Brain microvascular endothelial cell (primary cell): ENCODE measurements around the gene AMH.
A peak's percentile ranks its signal among the peaks of the same experiment; 100 is the strongest.

Experiments
- DNase-seq: peaks from one replicate; pipeline ENCODE4 v3.0.0-alpha.2; 2020
- H3K27ac ChIP-seq: fragments of 250-450 bp; sonication (Bioruptor Pico); 2 replicates; pipeline ENCODE4 v1.5.1; 2020; ENCODE audit warnings: mild to moderate bottlenecking, moderate library complexity
- H3K27me3 ChIP-seq: fragments of 250-450 bp; sonication (Bioruptor Pico); replicated peaks from 2 replicates; pipeline ENCODE4 v1.5.1; 2020; ENCODE audit warnings: mild to moderate bottlenecking
- H3K36me3 ChIP-seq: fragments of 250-450 bp; sonication (Bioruptor Pico); replicated peaks from 2 replicates; pipeline ENCODE4 v1.5.1; 2020; ENCODE audit warnings: mild to moderate bottlenecking
- H3K4me3 ChIP-seq: 2 replicates; pipeline ENCODE4 v1.5.1; 2011; ENCODE audit warnings: low read depth, mild to moderate bottlenecking, control low read depth, low read length, moderate library complexity
- CTCF ChIP-seq: IDR thresholded peaks from 2 replicates; pipeline ENCODE4 v1.5.1; 2011; ENCODE audit warnings: low read depth, mild to moderate bottlenecking, moderate library complexity, low read length, control low read depth, inconsistent platforms; ENCODE audit errors: missing control alignments
- in situ Hi-C: cut with HindIII; loops from 2 replicates; pipeline ENCODE4 v1.10.0; 2017; ENCODE audit warnings: low sequenced_read_pairs, low pct_ligation_motif_present

AMH gene

GRCh38 chr19:2235381-2236063, 13.6 kb upstream of the AMH start:
- DNase-seq, result no peak
- no peak for TF ChIP-seq CTCF
- H3K4me3 ChIP-seq, result peak overlapping the region; percentile 81
- no peaks in the 10 kb centered on the region for H3K27me3 ChIP-seq
- H3K27ac ChIP-seq, result peak overlapping the region; percentile 91
- peaks cover 26% of the 10 kb centered on the region for H3K36me3 ChIP-seq
- in situ Hi-C loops, result loop anchor here (5.0 kb wide), 1 partner anchor 92 kb away; the partner anchor contains the start of genes LSM7 and SPPL2B

GRCh38 chr19:2236064-2236313, 13.1 kb upstream of the AMH start:
- H3K27ac ChIP-seq, result peak overlapping the region; percentile 91
- DNase-seq, result no peak
- no peaks in the 10 kb centered on the region for H3K27me3 ChIP-seq
- TF ChIP-seq CTCF, result no peak
- H3K4me3 ChIP-seq, result peak overlapping the region; percentile 81
- in situ Hi-C loops, result loop anchor here (5.0 kb wide), 1 partner anchor 91 kb away; the partner anchor contains the start of genes LSM7 and SPPL2B
- H3K36me3 ChIP-seq, result peaks cover 24% of the 10 kb centered on the region

- in situ Hi-C loops, result loop anchor here (5.0 kb wide), 1 partner anchor 91 kb away; the partner anchor contains the start of genes LSM7 and SPPL2B
- DNase-seq, result peak; percentile 94
- H3K36me3 ChIP-seq, result peaks cover 24% of the 10 kb centered on the region
- H3K27ac ChIP-seq, result peak within 1 kb of the TSS; percentile 91
- TF ChIP-seq CTCF, result peak; percentile 77
- H3K4me3 ChIP-seq, result peak within 1 kb of the TSS; percentile 81
- H3K27me3 ChIP-seq, result no peaks in the 10 kb centered on the region
Observed at GRCh38 chr19:2236314-2237050, 12.6 kb upstream of the AMH start, which contains the start of the genes PLEKHJ1 and SF3A2. PLEKHJ1 (minus strand) TSS chr19:2236329; CDS start chr19:2236248, 81 bp downstream. SF3A2 (plus strand) TSS chr19:2236824; CDS start chr19:2243419, 6,595 bp downstream.

GRCh38 chr19:2237051-2237868, 11.9 kb upstream of the AMH start:
- no peak for TF ChIP-seq CTCF
- Histone ChIP-seq H3K36me3 (peaks cover 21% of the 10 kb centered on the region), H3K27ac (peak overlapping the region; percentile 91), H3K27me3 (no peaks in the 10 kb centered on the region), H3K4me3 (peak overlapping the region; percentile 81)
- in situ Hi-C loops, result loop anchor here (5.0 kb wide), 1 partner anchor 90 kb away; the partner anchor contains the start of genes LSM7 and SPPL2B
- DNase-seq, result no peak

GRCh38 chr19:2237869-2238153, 11.3 kb upstream of the AMH start:
- Histone ChIP-seq H3K27me3 (no peaks in the 10 kb centered on the region), H3K27ac (no peak overlapping the region), H3K4me3 (peak overlapping the region; percentile 81), H3K36me3 (peaks cover 20% of the 10 kb centered on the region)
- TF ChIP-seq CTCF, result no peak
- in situ Hi-C loops, result loop anchor here (5.0 kb wide), 1 partner anchor 89 kb away; the partner anchor contains the start of genes LSM7 and SPPL2B
- DNase-seq, result no peak
